ENCODE results near the gene SORCS2.

The SORCS2 gene

DNA sequence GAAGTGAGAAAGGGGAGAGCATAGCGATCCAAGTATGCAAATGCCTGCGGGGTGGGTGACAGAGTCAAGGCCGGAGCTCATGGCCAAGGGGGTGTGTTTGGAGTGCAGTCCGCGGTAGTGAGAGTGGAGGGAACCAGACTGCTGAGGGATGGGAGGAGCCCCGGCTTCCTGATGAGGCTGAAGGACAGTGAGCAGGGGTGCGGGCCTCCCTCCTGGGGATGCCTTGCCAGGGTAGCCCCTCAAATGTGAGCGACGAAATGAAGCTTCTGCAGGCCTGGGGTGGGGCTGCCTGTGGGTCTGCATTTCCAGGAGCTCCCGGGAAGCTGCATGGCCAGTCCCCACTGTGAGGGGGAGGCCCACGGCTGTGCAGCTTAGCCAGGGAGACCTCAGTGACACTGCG is 197.4 kb downstream of the SORCS2 start:
- H4K20me1 ChIP-seq (ENCODE audit: insufficient read depth, low read length) = no peaks in the 10 kb centered on the region
- H3K27me3 ChIP-seq (ENCODE audit: insufficient read depth, low read length) = no peaks in the 10 kb centered on the region
- H3F3A ChIP-seq (ENCODE audit: insufficient read depth, low read length) = no peaks in the 10 kb centered on the region
- H3K36me3 ChIP-seq (ENCODE audit: insufficient read depth, low read length) = no peaks in the 10 kb centered on the region
- no peaks in the 10 kb centered on the region for H3K4me1 ChIP-seq (ENCODE audit: insufficient read depth, low read length, severe bottlenecking)
- no peaks in the 10 kb centered on the region for H3K9me2 ChIP-seq (ENCODE audit: low read depth, low read length)
- H3K9me3 ChIP-seq (ENCODE audit: low read length) = no peaks in the 10 kb centered on the region
- no peak for TF ChIP-seq EZH2 (IDR thresholded peaks at IDR 0.05; ENCODE audit: borderline replicate concordance, low read length)
- TF ChIP-seq, protein P1, sequence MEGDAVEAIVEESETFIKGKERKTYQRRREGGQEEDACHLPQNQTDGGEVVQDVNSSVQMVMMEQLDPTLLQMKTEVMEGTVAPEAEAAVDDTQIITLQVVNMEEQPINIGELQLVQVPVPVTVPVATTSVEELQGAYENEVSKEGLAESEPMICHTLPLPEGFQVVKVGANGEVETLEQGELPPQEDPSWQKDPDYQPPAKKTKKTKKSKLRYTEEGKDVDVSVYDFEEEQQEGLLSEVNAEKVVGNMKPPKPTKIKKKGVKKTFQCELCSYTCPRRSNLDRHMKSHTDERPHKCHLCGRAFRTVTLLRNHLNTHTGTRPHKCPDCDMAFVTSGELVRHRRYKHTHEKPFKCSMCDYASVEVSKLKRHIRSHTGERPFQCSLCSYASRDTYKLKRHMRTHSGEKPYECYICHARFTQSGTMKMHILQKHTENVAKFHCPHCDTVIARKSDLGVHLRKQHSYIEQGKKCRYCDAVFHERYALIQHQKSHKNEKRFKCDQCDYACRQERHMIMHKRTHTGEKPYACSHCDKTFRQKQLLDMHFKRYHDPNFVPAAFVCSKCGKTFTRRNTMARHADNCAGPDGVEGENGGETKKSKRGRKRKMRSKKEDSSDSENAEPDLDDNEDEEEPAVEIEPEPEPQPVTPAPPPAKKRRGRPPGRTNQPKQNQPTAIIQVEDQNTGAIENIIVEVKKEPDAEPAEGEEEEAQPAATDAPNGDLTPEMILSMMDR (IDR thresholded peaks at IDR 0.05; ENCODE audit: low read length) = no peak
- no peak overlapping the region for H3K9ac ChIP-seq (ENCODE audit: low read length)
- no peak overlapping the region for H3K4me3 ChIP-seq (ENCODE audit: low read depth, low read length, poor library complexity, severe bottlenecking)
- no peak overlapping the region for H3K4me2 ChIP-seq (ENCODE audit: low read length)
- no peak overlapping the region for H3K27ac ChIP-seq (ENCODE audit: low read depth, low read length, poor library complexity, severe bottlenecking)
- no peak overlapping the region for H2AFZ ChIP-seq (ENCODE audit: low read length)
- no peaks in the 10 kb centered on the region for H3K79me2 ChIP-seq (ENCODE audit: insufficient read depth, low read length)

DNA sequence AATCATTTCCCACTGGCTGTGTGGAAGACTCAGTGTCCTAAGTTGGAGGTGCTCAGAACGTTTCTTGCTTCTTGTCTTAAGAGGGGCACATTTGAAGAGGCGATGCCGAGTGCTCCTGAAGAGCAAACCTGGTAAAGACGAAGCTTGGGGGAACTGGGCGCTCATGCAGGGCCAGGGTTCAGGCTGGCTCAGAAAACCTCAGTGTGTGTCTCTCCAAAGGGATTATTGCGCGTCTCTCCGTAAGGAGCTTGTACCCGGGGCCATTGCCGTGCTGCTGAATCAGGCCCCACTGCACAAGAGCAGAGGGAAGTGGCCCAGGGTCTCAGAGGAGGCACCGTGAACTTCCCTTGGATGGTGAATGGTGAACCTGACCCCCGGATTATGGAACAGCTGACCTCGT is 198.0 kb downstream of the SORCS2 start:
- Histone ChIP-seq H3K27me3 (ENCODE audit: insufficient read depth, low read length) (no peaks in the 10 kb centered on the region), H3K9ac (ENCODE audit: low read length) (no peak overlapping the region), H3K4me2 (ENCODE audit: low read length) (no peak overlapping the region), H3K9me2 (ENCODE audit: low read depth, low read length) (no peaks in the 10 kb centered on the region), H3K27ac (ENCODE audit: low read depth, low read length, poor library complexity, severe bottlenecking) (no peak overlapping the region), H3K4me3 (ENCODE audit: low read depth, low read length, poor library complexity, severe bottlenecking) (no peak overlapping the region), H4K20me1 (ENCODE audit: insufficient read depth, low read length) (no peaks in the 10 kb centered on the region), H3K79me2 (ENCODE audit: insufficient read depth, low read length) (no peaks in the 10 kb centered on the region), H3K4me1 (ENCODE audit: insufficient read depth, low read length, severe bottlenecking) (no peaks in the 10 kb centered on the region), H3K36me3 (ENCODE audit: insufficient read depth, low read length) (no peaks in the 10 kb centered on the region), H3F3A (ENCODE audit: insufficient read depth, low read length) (no peaks in the 10 kb centered on the region), H3K9me3 (ENCODE audit: low read length) (no peaks in the 10 kb centered on the region), H2AFZ (ENCODE audit: low read length) (no peak overlapping the region)
- TF ChIP-seq, protein P1 (IDR thresholded peaks at IDR 0.05; ENCODE audit: low read length) = no peak

DNA sequence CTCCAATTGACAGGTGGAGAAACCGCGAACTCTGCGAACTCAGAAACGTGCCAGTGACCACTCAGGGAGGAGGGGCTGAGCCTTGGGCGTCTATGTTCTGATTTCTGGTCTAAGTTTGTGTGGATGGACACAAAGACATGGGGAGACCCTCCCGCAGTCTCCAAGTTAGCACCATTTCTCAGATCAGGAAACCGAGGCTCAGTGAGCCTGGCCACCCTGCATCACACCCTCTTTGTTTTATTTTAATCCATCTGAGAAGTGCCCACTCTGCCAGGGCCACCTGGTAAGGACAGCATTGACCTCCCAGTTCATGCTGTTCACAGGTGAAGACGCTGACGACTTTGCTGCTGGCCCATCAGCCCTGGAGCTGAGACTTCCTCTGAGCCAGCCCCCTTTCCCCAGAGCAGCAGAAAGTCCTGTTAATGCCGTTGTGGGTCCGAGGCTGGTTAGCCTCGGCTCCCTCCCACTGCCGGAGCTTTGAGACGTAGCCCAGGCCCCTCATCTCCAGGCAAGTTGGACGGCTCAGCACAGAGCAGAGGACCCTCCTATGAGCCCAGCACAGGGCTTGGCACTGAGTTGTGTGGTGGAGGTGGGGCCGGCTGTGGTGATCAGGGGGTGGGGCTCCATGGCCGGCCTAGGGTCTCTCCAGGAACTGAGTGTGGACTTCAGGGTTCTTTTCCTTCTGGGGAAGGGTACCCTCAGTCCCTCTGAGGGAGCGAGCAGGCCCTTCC is 198.7 kb downstream of the SORCS2 start:
- no peaks in the 10 kb centered on the region for H3K9me3 ChIP-seq (ENCODE audit: low read length)
- no peak overlapping the region for H3K9ac ChIP-seq (ENCODE audit: low read length)
- no peak overlapping the region for H2AFZ ChIP-seq (ENCODE audit: low read length)
- no peaks in the 10 kb centered on the region for H3K4me1 ChIP-seq (ENCODE audit: insufficient read depth, low read length, severe bottlenecking)
- no peak overlapping the region for H3K4me3 ChIP-seq (ENCODE audit: low read depth, low read length, poor library complexity, severe bottlenecking)
- no peak overlapping the region for H3K4me2 ChIP-seq (ENCODE audit: low read length)
- no peaks in the 10 kb centered on the region for H4K20me1 ChIP-seq (ENCODE audit: insufficient read depth, low read length)
- no peaks in the 10 kb centered on the region for H3K27me3 ChIP-seq (ENCODE audit: insufficient read depth, low read length)
- H3K36me3 ChIP-seq (ENCODE audit: insufficient read depth, low read length) = no peaks in the 10 kb centered on the region
- no peak overlapping the region for H3K27ac ChIP-seq (ENCODE audit: low read depth, low read length, poor library complexity, severe bottlenecking)
- H3K9me2 ChIP-seq (ENCODE audit: low read depth, low read length) = no peaks in the 10 kb centered on the region
- H3F3A ChIP-seq (ENCODE audit: insufficient read depth, low read length) = no peaks in the 10 kb centered on the region
- TF ChIP-seq, protein P1 (IDR thresholded peaks at IDR 0.05; ENCODE audit: low read length) = no peak
- TF ChIP-seq EZH2 (IDR thresholded peaks at IDR 0.05; ENCODE audit: borderline replicate concordance, low read length) = no peak
- no peaks in the 10 kb centered on the region for H3K79me2 ChIP-seq (ENCODE audit: insufficient read depth, low read length)

All from OCI-LY1 (cell line).